GM13977 (cell line): ENCODE measurements around the gene RCOR1.

Experiments
- DNase-seq: peaks from one replicate; pipeline ENCODE4 v3.0.0; 2012; ENCODE audit warnings: low spot score
- in situ Hi-C: fragments of 300-500 bp; cut with MboI; formaldehyde crosslinking; loops from one replicate; pipeline ENCODE4 v1.12.0; 2022; ENCODE audit warnings: low sequenced_read_pairs, low pct_unique_long_range_greater_than_20kb, mixed read lengths, inconsistent platforms; ENCODE audit not compliant: unreplicated experiment
- TF ChIP-seq, protein P1 (sequence below): IDR thresholded peaks from 2 replicates; pipeline ENCODE4 v1.5.1; 2012; ENCODE audit warnings: mild to moderate bottlenecking, control low read depth; ENCODE audit not compliant: insufficient read depth; ENCODE audit errors: extremely low read depth, missing control alignments

RCOR1 gene

DNA sequence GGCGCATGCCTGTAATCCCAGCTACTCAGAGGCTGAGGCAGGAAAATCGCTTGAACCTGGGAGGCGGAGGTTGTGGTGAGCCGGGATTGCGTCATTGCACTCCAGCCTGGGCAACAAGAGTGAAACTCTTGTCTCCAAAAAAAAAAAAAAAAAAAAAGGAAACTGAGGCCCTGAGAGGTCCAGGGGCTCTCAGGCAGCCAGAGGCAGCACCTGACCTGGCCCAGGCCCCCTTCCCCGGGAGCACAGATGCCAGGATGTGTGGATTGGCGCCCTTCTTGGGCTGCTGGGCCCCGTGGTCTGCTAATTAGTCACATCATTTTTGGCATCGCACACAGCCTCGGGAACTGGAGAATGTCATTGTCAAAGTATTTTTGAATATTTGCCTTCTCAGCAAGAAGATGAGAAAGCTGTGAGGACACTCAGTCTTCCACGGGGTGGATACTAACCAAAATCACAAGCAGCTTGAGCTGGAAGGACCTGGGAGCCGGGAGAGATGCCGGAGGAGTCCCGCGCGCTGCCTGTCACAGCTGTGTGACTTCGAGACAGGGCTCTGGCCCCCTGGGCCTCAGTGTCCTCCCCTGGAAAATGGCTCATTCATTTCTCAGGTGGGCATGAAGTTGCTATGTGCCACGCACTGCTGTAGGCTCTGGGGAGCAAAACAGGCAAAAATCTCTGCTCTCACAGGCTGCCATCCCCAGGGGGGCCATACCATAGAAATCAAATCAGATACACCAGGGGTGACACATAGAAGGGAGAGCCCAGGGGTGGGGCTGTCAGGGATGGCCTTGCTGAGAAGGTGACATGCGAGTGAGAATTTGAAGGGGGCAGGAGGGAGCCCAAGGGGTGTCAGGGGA, 12.5 kb upstream of the RCOR1 start:
- DNase-seq, result no peak
- in situ Hi-C loops, result no loop called here
- TF ChIP-seq, protein P1, sequence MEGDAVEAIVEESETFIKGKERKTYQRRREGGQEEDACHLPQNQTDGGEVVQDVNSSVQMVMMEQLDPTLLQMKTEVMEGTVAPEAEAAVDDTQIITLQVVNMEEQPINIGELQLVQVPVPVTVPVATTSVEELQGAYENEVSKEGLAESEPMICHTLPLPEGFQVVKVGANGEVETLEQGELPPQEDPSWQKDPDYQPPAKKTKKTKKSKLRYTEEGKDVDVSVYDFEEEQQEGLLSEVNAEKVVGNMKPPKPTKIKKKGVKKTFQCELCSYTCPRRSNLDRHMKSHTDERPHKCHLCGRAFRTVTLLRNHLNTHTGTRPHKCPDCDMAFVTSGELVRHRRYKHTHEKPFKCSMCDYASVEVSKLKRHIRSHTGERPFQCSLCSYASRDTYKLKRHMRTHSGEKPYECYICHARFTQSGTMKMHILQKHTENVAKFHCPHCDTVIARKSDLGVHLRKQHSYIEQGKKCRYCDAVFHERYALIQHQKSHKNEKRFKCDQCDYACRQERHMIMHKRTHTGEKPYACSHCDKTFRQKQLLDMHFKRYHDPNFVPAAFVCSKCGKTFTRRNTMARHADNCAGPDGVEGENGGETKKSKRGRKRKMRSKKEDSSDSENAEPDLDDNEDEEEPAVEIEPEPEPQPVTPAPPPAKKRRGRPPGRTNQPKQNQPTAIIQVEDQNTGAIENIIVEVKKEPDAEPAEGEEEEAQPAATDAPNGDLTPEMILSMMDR, result no peak

DNA sequence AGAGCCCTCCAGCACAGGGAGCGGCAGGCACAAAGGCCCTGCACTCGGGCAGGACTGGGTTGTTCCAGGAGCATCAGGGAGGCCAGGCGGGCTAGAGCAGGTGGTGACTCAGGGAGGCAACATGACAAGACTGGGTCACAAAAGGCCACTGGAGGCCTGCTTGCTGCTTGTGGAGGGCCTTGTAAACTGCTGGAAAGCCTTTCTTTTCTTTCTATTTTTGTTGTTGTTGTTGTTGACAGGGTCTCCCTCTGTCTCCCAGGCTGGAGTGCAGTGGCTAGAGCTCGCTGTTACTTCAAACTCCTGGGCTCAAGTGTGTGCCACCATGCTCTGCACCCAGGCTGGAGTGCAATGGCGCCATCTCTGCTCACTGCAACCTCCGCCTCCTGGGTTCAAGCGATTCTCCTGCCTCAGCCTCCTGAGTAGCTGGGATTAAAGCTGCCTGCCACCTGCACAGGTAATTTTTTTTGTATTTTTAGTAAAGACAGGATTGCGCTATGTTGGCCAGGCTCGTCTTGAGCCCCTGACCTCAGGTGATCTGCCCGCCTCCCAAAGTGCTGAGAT, 11.8 kb upstream of the RCOR1 start:
- in situ Hi-C loops, result no loop called here
- no peak for DNase-seq
- TF ChIP-seq, protein P1, result no peak

DNA sequence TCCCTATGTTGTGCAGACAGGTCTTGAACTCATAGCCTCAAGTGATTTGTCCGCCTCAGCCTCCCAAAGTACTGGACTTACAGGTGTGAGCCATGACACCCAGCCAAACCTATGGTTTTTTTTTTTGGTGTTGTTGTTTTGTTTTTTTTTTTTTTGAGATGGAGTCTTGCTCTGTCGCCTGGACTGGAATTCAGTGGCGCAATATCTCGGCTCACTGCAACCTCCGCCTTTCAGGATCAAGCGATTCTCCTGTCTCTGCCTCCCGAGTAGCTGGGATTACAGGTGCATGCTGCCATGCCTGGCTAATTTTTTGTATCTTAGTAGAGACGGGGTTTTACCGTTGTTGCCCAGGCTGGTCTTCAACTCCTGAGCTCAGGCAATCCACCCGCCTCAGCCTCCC, 11.3 kb upstream of the RCOR1 start:
- in situ Hi-C loops, result no loop called here
- TF ChIP-seq, protein P1, result no peak
- DNase-seq, result no peak

DNA sequence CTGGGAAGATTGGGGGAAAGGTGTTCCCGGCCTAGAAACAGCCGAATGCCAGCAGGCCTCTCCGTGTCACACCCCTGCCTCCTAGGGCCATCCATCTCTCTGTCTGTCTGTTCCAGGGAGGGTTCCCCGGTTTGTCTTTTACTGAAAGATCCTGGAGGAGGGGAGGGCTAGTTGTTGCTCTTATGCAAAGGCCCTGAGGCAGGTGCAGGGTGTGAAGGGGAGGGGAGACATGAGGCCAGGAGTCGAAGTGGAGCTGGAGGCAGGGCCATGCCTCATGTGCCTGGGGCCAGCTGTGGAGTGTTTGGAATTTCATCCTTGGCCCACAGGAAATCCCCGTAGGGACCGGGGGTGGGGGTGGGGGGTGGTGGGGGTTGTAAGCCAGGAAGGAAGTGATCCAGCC, 8.7 kb upstream of the RCOR1 start:
- TF ChIP-seq, protein P1, result no peak
- DNase-seq, result no peak
- in situ Hi-C loops, result no loop called here

DNA sequence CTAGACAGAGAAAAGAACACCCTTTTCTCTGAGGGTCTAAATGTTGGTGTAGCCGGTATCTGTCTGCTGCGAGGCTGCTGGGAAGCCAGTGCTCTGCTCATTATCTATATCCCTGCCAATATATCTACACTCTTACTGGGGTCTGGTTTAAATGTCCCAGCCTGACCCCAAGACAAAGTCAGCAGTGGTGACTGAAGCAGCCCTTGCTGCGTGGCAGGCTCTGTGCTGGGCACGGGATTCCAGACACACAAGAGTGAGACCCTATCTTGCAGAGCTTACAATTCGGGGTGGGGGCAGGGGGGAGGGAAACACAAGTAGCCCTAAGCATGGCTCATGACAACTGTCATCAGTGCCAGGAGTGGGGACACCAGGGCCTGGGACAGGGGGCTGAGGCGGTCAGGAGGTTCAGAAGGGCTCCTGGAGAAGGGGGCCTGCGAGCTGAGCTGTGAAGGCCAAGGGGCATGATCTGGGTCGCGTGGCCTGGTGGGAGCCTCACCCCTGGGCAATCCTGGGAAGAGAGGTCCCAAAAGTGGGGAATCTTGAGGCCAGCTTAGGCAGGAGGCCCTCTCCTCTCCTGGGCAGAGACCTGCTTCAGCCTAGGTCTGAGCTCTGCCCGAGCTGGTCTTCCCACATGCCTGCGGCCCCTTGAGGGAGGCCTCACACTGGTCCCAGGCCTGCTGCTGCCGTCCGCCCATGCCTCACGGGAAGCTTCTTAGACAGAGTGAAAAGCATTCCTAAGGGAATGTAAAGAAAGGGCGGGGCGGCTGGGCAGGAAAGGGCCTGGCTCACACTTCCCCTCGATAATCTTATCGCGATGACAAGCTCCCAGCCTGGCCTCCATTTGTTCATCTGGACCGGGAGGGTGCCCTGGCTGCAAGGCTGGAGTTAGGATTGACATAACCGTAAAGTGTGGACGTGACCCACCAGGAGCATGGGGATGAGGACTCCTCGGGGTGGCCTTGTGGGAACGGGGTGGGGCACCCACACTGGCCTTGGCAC, 7.3 kb upstream of the RCOR1 start:
- TF ChIP-seq, protein P1, result no peak
- in situ Hi-C loops, result no loop called here
- DNase-seq, result no peak

DNA sequence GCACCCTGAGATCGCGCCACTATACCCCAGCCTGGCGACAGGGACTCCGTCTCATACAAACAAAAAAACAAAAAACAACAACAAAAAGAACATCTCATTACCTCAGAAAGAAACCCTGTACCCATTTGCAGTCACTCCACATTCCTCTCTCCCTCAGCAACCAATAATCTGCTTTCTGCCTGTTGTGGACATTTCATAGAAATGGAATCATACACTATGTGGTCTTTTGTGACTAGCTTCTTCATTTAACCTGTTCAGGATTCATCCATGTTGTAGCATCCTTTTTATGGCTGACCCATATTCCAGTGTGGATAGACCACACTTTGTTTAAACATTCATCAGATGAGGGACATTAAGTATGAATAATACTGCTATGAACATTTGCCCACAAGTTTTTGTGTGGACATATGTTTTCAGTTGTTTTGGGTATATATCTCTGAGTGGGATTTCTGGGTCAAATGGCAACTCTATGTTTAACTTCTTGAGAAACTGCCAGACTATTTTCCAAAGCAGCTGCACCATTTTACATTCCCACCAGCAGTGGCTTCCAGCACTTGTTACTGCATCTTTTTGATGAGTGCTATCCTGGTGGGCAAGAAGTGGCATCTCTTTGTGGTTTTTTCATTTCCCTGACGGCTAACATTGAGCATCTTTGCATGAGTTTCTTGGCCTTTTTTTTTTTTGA, 5.9 kb upstream of the RCOR1 start:
- in situ Hi-C loops, result no loop called here
- TF ChIP-seq, protein P1, result no peak
- no peak for DNase-seq
